ENCODE results near the gene MAML3.

Gene MAML3

DNA sequence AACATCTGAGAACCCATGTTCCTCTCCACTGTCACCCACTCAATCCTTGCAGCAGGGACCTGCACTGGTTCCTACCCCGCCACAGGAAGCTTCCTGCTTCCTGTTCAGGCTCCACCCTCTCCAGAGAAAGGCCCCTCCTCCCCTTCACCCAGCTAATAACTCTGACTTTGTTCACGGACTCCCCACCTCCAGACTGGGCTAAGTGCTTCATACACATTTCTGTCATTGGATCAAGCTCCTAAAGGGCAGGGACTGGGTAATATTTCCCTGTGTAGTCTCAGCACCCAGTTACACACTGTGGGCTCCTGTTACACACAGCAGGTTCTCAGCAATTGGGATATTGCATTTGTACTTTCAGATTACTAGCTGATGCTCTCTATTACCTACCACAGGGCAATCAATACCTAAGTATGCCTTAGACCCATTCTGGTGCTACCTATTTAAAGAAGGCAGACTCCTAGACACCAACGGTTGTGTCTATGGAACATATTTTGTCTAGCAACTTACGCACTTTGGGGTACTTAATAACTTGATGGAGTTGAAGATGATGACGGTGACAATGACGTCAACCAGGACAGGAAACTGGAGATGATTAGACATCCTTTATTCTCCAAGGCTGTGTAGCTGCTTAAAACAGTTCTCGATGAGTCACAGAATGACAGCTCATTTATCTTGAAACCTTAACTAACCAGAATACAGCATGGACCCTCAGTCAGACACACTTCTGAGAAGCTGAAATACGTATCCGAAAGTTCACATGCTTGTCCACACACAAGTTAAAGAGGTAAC is 58.1 kb downstream of the MAML3 start:
- peak overlapping the region in 1 of 2 donors; percentile 2 for H3K4me3 ChIP-seq (ENCODE audit: low read length in 2 of 2)
- no peaks in the 10 kb centered on the region for H3K27me3 ChIP-seq (ENCODE audit: control insufficient read depth in 2 of 2, insufficient read depth in 2 of 2, low read length in 2 of 2)
- no peaks in the 10 kb centered on the region for H3K9me3 ChIP-seq (ENCODE audit: control insufficient read depth in 2 of 2, low read length in 2 of 2)
- H3K36me3 ChIP-seq (ENCODE audit: control insufficient read depth in 2 of 2, insufficient read depth in 2 of 2, low read length in 2 of 2): no peaks in the 10 kb centered on the region
- peak overlapping the region in 1 of 2 donors; percentile 1 for H3K9ac ChIP-seq (ENCODE audit: low read depth in 1 of 2, low read length in 2 of 2)
- H3K4me1 ChIP-seq (ENCODE audit: control insufficient read depth in 2 of 2, insufficient read depth in 2 of 2, low read length in 2 of 2): peaks cover 24 to 28% of the 10 kb centered on the region in 2 donors
- H3K27ac ChIP-seq (ENCODE audit: low read depth in 2 of 2, low read length in 2 of 2): peak overlapping the region; percentile 12 to 50

DNA sequence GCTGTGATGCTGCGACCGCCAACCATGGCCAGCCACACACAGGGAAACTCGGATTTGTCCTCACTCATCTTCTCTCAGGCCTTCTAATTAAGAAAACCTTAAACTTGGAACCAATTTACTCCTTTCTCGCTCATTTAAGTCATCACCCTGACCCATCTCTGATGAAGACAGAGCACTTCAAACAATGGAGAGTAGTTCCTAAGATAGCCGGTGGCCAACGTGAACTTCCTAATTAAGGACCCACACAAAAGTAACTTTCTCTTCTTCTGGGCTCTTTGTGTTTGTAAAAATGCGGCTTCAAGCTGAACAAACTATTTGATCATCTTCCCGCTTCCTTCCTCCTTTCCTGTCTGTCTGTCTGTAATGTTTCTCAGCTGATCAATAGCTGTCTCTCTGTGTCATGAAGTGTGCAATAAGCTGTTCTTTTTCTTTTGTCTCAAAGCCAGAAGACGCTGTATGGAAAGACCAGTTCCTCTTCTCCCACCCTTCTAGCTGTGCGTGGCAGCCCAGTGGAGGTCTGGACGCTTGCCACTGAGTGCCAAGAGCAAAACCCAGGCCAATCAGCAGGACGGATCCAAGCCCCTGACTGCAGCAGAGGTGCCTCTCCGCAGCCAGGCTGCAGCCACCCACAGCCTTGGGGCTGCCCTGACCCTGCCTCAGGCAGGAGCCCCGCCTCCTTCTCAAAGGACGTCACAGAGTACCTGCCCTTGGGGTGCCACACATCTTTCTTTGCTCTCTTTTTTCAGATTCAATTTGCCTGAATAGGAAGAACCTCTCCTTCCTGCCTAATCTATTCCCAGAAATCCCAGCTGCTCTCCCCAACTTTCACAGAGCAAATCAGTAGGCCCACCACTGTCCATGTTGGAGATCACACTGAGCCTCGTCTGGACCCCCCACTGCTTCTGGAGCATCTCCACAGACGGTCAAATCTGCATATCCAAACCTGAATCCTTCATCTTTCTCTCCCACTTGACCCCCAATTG is 59.3 kb downstream of the MAML3 start:
- Histone ChIP-seq H3K27ac (ENCODE audit: low read depth in 2 of 2, low read length in 2 of 2) (peak overlapping the region; percentile 49 to 50), H3K4me1 (ENCODE audit: control insufficient read depth in 2 of 2, insufficient read depth in 2 of 2, low read length in 2 of 2) (peaks cover 24 to 28% of the 10 kb centered on the region in 2 donors), H3K4me3 (ENCODE audit: low read length in 2 of 2) (peak overlapping the region in 1 of 2 donors; percentile 22), H3K9ac (ENCODE audit: low read depth in 1 of 2, low read length in 2 of 2) (peak overlapping the region in 1 of 2 donors; percentile 1), H3K9me3 (ENCODE audit: control insufficient read depth in 2 of 2, low read length in 2 of 2) (no peaks in the 10 kb centered on the region), H3K36me3 (ENCODE audit: control insufficient read depth in 2 of 2, insufficient read depth in 2 of 2, low read length in 2 of 2) (no peaks in the 10 kb centered on the region), H3K27me3 (ENCODE audit: control insufficient read depth in 2 of 2, insufficient read depth in 2 of 2, low read length in 2 of 2) (no peaks in the 10 kb centered on the region)

DNA sequence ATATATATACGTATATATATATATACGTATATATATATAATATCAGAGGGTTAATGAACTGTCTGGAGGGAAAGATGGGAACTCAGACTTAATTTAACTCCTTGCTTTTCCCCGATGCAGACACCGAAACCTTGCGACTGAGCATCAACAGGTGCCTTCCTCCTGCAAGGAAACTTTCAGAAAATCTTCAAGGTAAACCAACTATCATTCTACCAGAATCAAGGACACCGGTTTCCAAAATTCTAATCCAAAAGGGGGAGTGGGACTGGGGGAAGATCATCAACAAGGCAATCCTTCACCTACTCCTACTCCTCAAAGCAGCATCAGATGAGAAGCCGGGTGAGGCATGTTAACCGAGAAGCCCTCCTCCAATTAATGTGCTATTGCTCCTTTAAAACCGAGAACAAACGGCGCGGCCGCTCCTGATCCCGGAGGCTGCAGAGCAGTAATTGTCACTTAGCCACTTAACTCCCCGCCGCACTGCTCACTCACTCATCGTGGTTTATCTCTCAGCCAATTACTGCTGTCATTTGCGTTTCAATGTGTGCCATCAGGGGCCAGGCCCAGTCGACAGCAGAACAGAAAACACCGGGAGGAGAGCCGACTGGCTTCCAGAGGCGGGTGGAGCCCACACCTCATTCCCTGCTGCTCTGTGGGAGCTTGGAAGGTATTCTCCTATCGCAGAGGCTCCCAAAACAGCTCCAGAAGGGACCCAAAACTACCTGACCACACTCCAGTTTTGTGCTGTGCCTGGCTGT is 61.7 kb downstream of the MAML3 start:
- Histone ChIP-seq H3K4me3 (ENCODE audit: low read length in 2 of 2) (peak overlapping the region; percentile 56), H3K27me3 (ENCODE audit: control insufficient read depth in 2 of 2, insufficient read depth in 2 of 2, low read length in 2 of 2) (no peaks in the 10 kb centered on the region), H3K4me1 (ENCODE audit: control insufficient read depth in 2 of 2, insufficient read depth in 2 of 2, low read length in 2 of 2) (peaks cover 17 to 24% of the 10 kb centered on the region in 2 donors), H3K9ac (ENCODE audit: low read depth in 1 of 2, low read length in 2 of 2) (peak overlapping the region; percentile 9 to 45), H3K9me3 (ENCODE audit: control insufficient read depth in 2 of 2, low read length in 2 of 2) (no peaks in the 10 kb centered on the region), H3K27ac (ENCODE audit: low read depth in 2 of 2, low read length in 2 of 2) (peak overlapping the region; percentile 27 to 51), H3K36me3 (ENCODE audit: control insufficient read depth in 2 of 2, insufficient read depth in 2 of 2, low read length in 2 of 2) (no peaks in the 10 kb centered on the region)

DNA sequence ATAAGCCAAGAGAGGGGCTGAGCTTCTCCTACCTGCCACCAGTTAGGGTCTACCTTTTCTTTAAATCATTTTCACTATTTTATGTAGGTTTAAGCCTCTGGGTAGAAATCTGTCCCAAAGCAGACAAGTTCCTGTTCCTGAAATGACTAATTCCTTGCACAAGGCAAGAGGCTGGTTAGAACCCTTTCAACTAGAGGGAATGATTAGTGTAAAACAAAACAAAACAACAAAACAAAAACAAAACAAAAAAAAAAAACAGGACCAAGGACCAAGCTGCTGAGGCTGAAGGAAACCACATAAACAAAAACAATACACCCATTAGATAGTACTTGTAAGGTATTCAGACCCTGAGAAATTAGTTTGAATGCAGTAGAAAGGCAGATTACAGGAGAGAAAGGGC is 62.7 kb downstream of the MAML3 start:
- H3K9ac ChIP-seq (ENCODE audit: low read depth in 1 of 2, low read length in 2 of 2): no peak overlapping the region
- peaks cover 15 to 20% of the 10 kb centered on the region in 2 donors for H3K4me1 ChIP-seq (ENCODE audit: control insufficient read depth in 2 of 2, insufficient read depth in 2 of 2, low read length in 2 of 2)

DNA sequence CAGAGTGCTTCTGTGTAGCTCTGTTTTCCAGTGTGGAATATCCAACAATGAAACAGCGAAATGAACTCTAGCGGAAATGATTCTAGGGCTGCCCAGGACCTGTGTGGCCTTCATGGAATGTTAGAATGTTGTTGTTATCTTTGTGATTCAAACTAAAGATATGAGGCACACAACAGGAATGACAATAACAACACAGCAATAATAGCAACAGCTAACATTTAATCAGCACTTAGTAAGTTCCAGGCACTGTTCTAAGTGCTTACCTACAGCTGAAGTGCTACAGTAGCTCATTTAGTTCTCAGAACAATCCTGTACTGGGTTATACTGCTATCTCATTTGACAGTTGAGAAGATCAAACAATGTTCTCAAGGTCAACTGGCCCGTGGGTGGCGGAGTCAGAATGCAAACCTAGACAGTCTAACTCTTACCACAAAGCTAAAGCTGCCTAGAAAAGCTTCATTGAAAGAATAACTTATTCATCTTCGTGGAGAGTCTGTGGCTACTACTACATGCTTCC is 63.7 kb downstream of the MAML3 start:
- Histone ChIP-seq H3K9me3 (ENCODE audit: control insufficient read depth in 2 of 2, low read length in 2 of 2) (no peaks in the 10 kb centered on the region), H3K27ac (ENCODE audit: low read depth in 2 of 2, low read length in 2 of 2) (no peak overlapping the region), H3K27me3 (ENCODE audit: control insufficient read depth in 2 of 2, insufficient read depth in 2 of 2, low read length in 2 of 2) (no peaks in the 10 kb centered on the region), H3K4me3 (ENCODE audit: low read length in 2 of 2) (no peak overlapping the region), H3K9ac (ENCODE audit: low read depth in 1 of 2, low read length in 2 of 2) (no peak overlapping the region), H3K4me1 (ENCODE audit: control insufficient read depth in 2 of 2, insufficient read depth in 2 of 2, low read length in 2 of 2) (peaks cover 13 to 15% of the 10 kb centered on the region in 2 donors), H3K36me3 (ENCODE audit: control insufficient read depth in 2 of 2, insufficient read depth in 2 of 2, low read length in 2 of 2) (no peaks in the 10 kb centered on the region)

More for the DNA sequence above, 62.7 kb downstream of the MAML3 start:
- H3K4me3 ChIP-seq (ENCODE audit: low read length in 2 of 2): no peak overlapping the region
- H3K27me3 ChIP-seq (ENCODE audit: control insufficient read depth in 2 of 2, insufficient read depth in 2 of 2, low read length in 2 of 2): no peaks in the 10 kb centered on the region
- H3K36me3 ChIP-seq (ENCODE audit: control insufficient read depth in 2 of 2, insufficient read depth in 2 of 2, low read length in 2 of 2): no peaks in the 10 kb centered on the region
- H3K9me3 ChIP-seq (ENCODE audit: control insufficient read depth in 2 of 2, low read length in 2 of 2): no peaks in the 10 kb centered on the region
- H3K27ac ChIP-seq (ENCODE audit: low read depth in 2 of 2, low read length in 2 of 2): no peak overlapping the region

DNA sequence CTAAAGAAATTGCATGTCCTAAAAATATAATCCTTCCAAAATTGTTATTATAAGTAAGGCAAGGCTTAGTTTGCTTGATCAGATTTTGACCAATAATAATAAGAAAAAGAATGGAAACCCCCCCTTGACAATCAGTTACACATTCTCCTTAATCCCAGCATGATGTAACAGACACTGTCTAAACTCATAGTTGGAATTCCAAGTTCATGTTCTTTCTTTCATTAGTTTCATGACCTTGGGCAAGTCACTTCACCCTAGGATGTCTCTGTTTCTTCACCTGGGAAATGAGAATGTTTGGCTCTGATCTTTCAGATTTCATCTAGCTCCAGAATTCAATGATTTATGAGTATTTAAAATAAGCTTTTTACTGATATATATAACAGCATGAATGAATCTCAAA is 64.8 kb downstream of the MAML3 start:
- Histone ChIP-seq H3K9ac (ENCODE audit: low read depth in 1 of 2, low read length in 2 of 2) (no peak overlapping the region), H3K4me1 (ENCODE audit: control insufficient read depth in 2 of 2, insufficient read depth in 2 of 2, low read length in 2 of 2) (peaks cover 9 to 15% of the 10 kb centered on the region in 2 donors), H3K9me3 (ENCODE audit: control insufficient read depth in 2 of 2, low read length in 2 of 2) (no peaks in the 10 kb centered on the region), H3K27ac (ENCODE audit: low read depth in 2 of 2, low read length in 2 of 2) (no peak overlapping the region), H3K27me3 (ENCODE audit: control insufficient read depth in 2 of 2, insufficient read depth in 2 of 2, low read length in 2 of 2) (no peaks in the 10 kb centered on the region), H3K4me3 (ENCODE audit: low read length in 2 of 2) (no peak overlapping the region), H3K36me3 (ENCODE audit: control insufficient read depth in 2 of 2, insufficient read depth in 2 of 2, low read length in 2 of 2) (no peaks in the 10 kb centered on the region)

DNA sequence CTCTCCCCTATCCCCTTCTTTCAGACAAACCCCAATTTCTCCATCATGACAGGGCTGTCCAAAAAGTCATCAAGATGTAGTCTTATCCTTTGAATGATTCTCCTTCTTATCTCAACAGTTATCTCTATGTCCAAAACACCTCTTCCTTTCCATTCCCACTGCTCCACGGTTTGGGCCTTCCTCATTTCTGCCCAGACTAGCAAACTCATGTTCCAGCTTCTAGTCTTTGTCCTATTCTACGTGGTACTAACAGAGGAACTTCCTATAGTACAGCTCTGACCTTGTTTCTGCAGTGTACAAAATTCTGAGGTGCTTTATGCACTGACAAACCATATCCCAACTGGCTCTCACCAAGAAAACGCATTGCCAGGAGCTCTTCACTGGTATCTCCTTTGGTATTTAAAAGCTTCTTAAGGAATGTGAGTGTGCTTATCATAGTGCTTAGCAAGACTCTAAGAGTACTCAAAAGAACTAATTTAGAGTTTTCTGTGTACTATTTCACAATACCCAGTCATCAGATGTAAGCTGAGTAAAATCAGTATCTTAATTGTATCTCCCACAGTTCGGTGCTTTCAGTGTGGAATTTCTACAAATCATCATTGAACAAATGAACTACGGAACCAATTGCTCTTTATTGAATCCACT is 65.5 kb downstream of the MAML3 start:
- Histone ChIP-seq H3K4me3 (ENCODE audit: low read length in 2 of 2) (no peak overlapping the region), H3K27ac (ENCODE audit: low read depth in 2 of 2, low read length in 2 of 2) (no peak overlapping the region), H3K9ac (ENCODE audit: low read depth in 1 of 2, low read length in 2 of 2) (no peak overlapping the region), H3K36me3 (ENCODE audit: control insufficient read depth in 2 of 2, insufficient read depth in 2 of 2, low read length in 2 of 2) (no peaks in the 10 kb centered on the region), H3K27me3 (ENCODE audit: control insufficient read depth in 2 of 2, insufficient read depth in 2 of 2, low read length in 2 of 2) (no peaks in the 10 kb centered on the region), H3K9me3 (ENCODE audit: control insufficient read depth in 2 of 2, low read length in 2 of 2) (no peaks in the 10 kb centered on the region), H3K4me1 (ENCODE audit: control insufficient read depth in 2 of 2, insufficient read depth in 2 of 2, low read length in 2 of 2) (peaks cover 9 to 15% of the 10 kb centered on the region in 2 donors)

DNA sequence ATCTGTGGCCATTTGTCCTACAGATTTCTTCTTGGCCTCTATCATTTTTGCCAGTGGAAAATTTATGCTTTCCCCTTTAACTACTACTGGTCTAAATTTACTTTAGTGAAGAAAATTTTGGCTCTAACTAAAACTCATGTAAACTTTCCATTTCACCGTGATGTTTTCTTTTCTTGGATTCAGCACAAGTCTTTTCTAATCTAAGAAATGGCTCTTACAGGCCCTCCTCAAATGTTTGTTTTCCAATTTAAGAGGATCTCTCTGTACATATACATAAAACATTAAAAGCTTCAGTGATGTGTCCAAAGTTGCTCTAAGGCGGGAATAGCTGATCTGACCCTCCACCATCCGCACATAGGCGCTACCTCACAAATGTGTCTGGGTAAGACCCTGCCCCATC is 68.1 kb downstream of the MAML3 start:
- H3K9ac ChIP-seq (ENCODE audit: low read depth in 1 of 2, low read length in 2 of 2): no peak overlapping the region
- H3K9me3 ChIP-seq (ENCODE audit: control insufficient read depth in 2 of 2, low read length in 2 of 2): no peaks in the 10 kb centered on the region
- H3K27ac ChIP-seq (ENCODE audit: low read depth in 2 of 2, low read length in 2 of 2): no peak overlapping the region
- H3K27me3 ChIP-seq (ENCODE audit: control insufficient read depth in 2 of 2, insufficient read depth in 2 of 2, low read length in 2 of 2): no peaks in the 10 kb centered on the region
- H3K36me3 ChIP-seq (ENCODE audit: control insufficient read depth in 2 of 2, insufficient read depth in 2 of 2, low read length in 2 of 2): no peaks in the 10 kb centered on the region
- H3K4me3 ChIP-seq (ENCODE audit: low read length in 2 of 2): no peak overlapping the region
- no peaks in the 10 kb centered on the region for H3K4me1 ChIP-seq (ENCODE audit: control insufficient read depth in 2 of 2, insufficient read depth in 2 of 2, low read length in 2 of 2)

DNA sequence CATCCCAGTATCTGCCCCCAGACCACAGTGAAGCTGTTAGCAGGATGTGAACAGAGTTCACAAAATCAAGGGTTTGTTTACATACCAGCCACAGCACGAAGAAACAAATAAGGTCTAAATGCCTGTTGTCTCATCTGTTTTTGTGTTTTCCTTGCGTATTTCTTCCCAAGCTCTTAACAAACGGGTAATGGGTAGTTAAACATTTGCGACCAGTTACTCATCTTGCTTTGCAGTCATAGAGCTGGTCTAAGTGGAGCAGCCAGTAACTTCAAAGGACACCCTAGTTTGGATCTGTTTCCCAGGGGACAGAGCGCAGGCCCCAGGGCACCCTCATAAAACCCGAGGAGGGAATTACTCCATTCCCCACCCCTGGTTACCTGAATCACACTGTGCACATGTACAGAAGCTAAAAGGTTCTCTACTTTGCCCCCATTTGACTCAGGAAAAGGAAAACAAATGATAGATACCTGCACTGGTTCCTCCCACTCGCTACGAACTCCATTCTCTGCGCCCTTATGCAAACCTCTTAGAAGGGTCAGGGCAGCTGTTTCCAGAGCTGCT is 68.8 kb downstream of the MAML3 start:
- Histone ChIP-seq H3K4me3 (ENCODE audit: low read length in 2 of 2) (no peak overlapping the region), H3K27me3 (ENCODE audit: control insufficient read depth in 2 of 2, insufficient read depth in 2 of 2, low read length in 2 of 2) (no peaks in the 10 kb centered on the region), H3K9me3 (ENCODE audit: control insufficient read depth in 2 of 2, low read length in 2 of 2) (no peaks in the 10 kb centered on the region), H3K4me1 (ENCODE audit: control insufficient read depth in 2 of 2, insufficient read depth in 2 of 2, low read length in 2 of 2) (no peaks in the 10 kb centered on the region), H3K36me3 (ENCODE audit: control insufficient read depth in 2 of 2, insufficient read depth in 2 of 2, low read length in 2 of 2) (no peaks in the 10 kb centered on the region), H3K27ac (ENCODE audit: low read depth in 2 of 2, low read length in 2 of 2) (no peak overlapping the region), H3K9ac (ENCODE audit: low read depth in 1 of 2, low read length in 2 of 2) (no peak overlapping the region)
